HG03457 (cell line): ENCODE measurements around the gene EBPL.

ENCODE experiments used
- ATAC-seq: cut with Tn5 transposase; IDR thresholded peaks from one replicate; pipeline ENCODE4 v1.9.1; 2021; ENCODE audit warnings: moderate number of reproducible peaks; ENCODE audit not compliant: unreplicated experiment

Gene EBPL

DNA sequence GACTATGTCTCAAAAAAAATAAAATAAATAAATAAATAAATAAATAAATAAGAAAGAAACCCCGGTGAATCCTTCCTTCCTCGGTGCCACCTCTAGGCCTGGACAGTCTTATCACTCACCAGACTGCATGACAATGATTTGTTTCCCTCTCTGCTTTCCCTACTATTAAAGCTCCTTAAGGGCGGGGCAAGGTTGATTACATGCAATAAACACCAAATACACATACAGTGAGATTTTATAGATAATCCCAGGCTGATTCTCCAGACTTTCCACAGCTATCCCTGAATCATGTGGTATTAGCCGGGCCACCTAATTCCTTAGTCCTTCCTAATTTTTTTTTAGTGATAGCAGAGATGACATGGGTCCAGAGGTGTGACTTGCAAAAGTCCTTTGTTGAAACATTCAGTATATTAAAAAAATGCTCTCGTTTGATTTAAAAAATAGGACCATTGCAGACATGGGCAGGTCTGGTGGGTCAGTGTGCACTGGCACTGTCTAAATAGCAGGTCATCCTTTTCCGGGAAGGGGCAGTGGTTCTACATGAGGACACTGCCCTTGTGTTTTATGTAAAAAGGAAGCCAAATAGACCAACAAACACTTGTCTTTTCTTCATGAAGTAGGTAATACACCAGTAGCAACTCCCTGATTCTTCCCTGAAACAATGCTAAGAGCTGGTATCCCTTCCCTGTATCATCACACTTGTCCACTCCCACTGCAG, 14.5 kb downstream of the EBPL start:
- ATAC-seq, result no peak

GRCh38 chr13:49670828-49671227, 20.5 kb downstream of the EBPL start:
- no peak for ATAC-seq

- no peak for ATAC-seq
Observed at GRCh38 chr13:49669735-49670309, 21.5 kb downstream of the EBPL start.

- ATAC-seq, result no peak
Observed at GRCh38 chr13:49667773-49668172, 23.5 kb downstream of the EBPL start.

DNA sequence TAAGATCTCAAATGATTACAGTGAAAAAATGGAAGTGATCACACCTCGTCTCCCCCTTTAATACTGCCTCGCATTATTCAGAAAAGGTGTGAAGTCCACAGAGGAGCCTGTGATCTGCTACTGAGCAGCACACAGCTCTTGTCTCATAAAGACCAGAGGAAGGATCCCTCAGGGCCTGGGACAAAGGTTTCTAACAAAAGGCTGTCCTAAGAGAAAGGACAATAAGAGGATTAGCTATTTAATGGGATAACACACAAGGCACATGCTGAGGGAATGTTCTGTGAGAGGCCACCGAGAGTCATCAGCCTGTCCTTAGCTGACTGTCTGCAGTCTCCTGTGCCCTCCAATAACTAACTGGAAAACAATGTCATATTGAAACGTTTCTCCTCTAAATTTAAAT, 26.7 kb downstream of the EBPL start:
- no peak for ATAC-seq

DNA sequence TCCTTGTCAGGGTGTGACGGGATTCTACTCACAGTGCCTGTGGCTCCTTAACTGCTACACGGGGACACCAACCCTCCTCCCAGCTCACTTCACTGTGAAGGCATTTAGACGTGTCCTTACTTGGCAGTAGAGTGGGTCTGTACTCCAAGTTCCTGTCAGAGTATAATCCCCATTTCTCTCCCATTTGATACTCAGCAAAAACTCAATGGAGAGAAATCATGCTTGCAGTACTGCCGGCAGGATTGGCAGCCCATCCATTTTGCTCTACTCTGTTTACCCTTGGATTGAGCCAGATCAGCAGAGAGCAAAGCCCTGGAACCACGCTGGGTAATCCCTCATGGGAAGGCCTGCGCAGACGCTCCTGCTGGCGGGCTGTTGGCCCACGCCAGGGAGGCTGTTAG, 34.0 kb downstream of the EBPL start:
- no peak for ATAC-seq

DNA sequence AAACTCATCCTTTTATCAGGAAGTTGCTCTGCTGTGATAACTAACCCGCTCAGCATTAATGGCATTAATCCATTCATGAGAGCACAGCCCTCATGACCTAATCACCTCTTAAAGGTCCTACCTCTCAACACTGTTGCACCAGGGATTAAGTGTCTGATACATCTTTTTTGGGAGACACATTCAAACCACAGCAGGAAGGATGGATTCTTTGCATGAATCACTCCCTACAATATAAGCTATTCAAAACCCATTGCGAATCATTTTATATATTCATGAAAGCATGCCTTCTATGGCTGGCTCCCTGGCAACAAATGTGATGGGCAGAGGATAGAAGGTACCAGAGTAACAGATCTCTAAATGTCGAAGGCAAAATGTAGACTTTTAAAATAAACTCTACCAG, 35.4 kb downstream of the EBPL start:
- ATAC-seq, result no peak

GRCh38 chr13:49654011-49654410, 37.3 kb downstream of the EBPL start:
- no peak for ATAC-seq

GRCh38 chr13:49653478-49653877, 37.8 kb downstream of the EBPL start:
- ATAC-seq, result no peak

- no peak for ATAC-seq
Observed at GRCh38 chr13:49652355-49653305, 38.7 kb downstream of the EBPL start.

DNA sequence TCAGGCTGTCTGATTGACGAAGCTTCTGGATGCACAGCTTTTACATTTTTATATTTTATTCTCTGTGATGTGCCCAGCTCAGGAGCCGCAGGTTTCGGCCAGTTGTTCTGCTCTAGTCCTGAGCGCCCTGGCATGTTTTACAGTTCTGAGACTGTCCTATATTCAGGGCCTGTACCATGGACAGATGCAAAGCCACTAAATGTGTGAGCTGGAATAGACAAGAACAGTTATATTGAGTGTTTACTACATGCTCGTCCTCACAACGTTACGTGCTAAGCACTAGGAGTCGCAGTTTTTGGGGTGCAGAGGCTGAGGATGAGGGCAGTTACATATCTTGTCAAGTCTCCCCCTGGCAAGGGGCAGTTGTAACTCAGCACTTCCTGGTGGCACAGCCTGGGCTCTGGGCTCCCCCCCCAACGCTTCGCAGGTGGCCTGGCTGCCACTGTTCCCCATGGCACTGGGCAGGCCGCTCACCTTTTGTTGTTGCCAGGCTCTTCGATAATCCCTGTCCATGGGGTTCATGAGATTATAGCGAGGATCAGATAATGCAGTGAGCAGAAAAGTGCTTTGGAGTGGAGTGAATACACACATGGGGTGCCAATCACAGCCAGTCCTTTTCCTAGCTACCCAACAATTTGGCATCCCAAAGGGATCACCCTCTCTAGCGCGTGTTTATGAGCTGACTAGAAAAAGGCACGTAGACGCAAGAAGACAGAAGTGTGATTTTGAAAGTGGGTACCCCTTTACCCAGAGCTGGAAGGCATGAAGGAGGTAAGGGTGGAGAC, 39.5 kb downstream of the EBPL start:
- no peak for ATAC-seq

DNA sequence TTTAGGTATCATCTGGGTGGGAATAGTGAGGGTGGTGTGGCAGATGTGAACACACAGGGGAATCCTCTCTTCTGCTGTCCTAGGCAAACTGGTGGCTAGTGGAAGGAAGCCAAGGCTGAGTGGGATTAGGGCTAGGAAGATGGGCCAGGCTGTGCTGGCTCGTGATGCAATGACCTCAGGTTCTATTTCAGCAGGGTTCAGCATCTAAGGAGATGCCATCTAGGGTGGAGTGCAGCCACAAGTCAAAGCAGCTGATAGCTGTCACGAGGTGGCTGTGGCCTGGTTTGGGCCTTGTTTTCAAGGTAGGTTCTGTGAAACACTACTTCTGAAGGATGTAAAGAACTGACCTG, 41.3 kb downstream of the EBPL start:
- no peak for ATAC-seq

DNA sequence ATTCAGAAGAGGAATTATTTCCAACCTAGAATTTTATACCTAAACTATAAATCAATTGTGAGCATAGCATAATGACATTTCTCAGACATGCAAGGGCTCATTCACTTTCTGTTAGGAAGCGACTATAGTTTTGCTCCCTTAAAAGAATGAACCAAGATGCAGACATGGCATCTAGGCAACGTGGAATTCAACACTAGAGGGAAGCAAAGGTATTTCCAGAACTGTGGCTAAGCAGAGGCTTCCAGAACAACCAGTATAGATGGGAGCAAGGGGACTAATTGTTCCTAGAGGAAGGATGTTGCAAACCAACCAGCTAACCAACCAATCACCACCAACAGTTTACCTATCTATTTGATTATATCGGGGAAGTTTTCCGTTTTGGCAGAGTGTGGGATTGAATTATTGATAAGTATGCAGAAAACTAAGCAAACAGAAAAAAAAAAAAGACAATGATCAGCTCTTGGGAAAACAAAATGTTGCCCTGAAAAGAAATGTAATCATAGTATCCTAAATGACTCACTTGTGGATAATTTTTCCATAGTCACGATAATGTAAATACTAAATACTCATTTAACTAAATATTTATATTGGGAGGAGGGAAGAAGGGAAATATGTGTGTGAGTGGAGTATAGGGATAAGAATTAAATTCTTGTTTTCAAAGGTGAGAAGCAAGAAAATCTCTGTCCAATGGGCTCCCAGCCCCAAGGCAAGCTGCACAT, 41.9 kb downstream of the EBPL start:
- ATAC-seq, result no peak

- ATAC-seq, result no peak
Observed at GRCh38 chr13:49646688-49647087, 44.6 kb downstream of the EBPL start.

- no peak for ATAC-seq
Observed at GRCh38 chr13:49645451-49645850, 45.8 kb downstream of the EBPL start.

DNA sequence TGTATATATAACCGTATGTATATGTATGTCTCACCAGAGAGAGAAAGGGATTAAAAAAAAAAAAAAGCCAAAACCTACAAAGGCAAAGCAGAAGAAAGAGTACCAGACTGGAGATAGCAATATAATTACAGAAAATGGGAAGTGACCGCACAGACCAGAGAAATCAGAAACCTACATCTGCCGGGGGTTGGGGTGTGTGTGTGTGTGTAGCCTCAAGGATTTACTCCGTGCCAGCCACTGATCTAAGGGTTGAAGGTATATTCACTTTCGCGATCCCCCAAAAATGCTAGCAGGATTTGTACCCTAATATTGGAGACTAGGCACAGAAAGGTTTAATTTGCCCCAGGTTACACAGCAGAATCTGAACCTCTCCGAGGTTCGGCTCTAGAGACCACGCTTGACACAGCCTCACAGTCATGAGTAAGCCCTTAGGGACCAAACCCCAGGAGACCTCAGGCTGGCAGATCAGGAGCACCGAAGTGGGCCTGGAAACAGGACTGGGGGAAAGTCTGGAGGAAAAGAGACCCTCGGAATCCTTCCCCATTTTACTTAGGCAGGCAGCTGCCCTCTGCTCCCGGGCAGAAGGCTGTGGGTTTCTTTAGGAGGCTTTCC, 48.1 kb downstream of the EBPL start:
- no peak for ATAC-seq

DNA sequence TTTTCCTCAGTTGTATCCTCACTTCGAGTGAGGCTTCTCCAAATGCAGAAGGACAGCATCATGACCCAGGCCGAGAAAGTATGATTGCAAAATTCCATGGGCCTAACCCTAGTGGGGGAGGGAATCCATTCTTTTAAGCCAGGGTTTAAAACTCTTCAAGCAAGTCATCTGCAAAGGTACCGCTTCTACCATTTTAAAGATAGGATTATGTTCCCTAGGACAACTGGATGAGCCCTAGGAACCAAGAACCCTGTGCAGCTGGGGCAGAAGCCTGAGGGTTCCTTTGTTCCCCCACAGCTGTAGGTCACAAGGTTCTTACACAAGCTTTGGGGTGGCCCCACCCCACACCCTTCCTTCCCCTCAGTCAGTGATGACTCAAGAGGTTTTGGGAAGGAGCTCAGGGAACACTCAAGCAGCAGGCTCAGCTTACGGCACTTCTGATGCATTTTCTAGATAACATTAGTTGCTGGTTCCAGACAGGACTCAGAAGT, 49.4 kb downstream of the EBPL start:
- no peak for ATAC-seq

DNA sequence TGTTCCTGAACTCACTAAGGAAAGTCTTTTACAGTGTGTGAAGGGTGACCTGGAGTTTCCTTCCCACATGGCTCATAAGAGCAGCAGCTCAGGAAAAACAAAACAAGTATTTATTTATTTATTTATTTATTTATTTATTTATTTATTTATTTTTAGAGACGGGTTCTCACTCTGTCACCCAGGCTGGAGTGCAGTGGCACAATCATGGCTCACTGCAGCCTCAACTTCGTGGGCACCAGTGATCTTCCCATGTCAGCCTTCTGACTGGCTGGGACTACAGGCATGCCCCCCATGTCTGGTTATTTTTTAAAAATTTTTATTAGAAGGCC, 52.6 kb downstream of the EBPL start:
- no peak for ATAC-seq

- no peak for ATAC-seq
Observed at GRCh38 chr13:49638030-49638743, 53.1 kb downstream of the EBPL start.
